ENCODE data around the gene SGMS1. TPM values are rescaled to one million over a fixed set of nuclear protein-coding genes. Genes with fewer than 3 reads are reported as not detected.

Gene SGMS1
- total and polyA plus RNA-seq, 2 experiments from 2014 or later: 15.0 to 34.7 TPM

DNA sequence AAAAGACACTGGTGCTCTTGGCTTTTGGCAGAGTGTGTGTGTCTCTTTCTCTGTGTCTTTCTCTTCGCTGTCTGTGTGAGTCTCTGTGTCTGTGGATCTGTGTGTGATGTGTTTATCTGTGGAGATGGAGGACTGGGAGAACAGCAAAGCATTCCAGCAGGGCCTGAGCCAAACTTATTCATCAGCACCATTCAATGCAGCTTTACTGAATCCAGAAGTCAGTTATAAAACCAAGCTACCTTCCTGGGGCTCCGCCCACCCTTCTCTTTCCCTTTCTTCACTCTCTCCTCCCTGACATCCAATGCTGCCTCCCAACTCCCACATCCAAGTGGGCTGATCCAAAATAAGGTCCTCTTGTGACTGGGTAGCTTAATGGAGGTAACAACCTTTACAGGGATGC lies 3.9 kb downstream of the SGMS1 start (continued):
- TF ChIP-seq, protein P1, sequence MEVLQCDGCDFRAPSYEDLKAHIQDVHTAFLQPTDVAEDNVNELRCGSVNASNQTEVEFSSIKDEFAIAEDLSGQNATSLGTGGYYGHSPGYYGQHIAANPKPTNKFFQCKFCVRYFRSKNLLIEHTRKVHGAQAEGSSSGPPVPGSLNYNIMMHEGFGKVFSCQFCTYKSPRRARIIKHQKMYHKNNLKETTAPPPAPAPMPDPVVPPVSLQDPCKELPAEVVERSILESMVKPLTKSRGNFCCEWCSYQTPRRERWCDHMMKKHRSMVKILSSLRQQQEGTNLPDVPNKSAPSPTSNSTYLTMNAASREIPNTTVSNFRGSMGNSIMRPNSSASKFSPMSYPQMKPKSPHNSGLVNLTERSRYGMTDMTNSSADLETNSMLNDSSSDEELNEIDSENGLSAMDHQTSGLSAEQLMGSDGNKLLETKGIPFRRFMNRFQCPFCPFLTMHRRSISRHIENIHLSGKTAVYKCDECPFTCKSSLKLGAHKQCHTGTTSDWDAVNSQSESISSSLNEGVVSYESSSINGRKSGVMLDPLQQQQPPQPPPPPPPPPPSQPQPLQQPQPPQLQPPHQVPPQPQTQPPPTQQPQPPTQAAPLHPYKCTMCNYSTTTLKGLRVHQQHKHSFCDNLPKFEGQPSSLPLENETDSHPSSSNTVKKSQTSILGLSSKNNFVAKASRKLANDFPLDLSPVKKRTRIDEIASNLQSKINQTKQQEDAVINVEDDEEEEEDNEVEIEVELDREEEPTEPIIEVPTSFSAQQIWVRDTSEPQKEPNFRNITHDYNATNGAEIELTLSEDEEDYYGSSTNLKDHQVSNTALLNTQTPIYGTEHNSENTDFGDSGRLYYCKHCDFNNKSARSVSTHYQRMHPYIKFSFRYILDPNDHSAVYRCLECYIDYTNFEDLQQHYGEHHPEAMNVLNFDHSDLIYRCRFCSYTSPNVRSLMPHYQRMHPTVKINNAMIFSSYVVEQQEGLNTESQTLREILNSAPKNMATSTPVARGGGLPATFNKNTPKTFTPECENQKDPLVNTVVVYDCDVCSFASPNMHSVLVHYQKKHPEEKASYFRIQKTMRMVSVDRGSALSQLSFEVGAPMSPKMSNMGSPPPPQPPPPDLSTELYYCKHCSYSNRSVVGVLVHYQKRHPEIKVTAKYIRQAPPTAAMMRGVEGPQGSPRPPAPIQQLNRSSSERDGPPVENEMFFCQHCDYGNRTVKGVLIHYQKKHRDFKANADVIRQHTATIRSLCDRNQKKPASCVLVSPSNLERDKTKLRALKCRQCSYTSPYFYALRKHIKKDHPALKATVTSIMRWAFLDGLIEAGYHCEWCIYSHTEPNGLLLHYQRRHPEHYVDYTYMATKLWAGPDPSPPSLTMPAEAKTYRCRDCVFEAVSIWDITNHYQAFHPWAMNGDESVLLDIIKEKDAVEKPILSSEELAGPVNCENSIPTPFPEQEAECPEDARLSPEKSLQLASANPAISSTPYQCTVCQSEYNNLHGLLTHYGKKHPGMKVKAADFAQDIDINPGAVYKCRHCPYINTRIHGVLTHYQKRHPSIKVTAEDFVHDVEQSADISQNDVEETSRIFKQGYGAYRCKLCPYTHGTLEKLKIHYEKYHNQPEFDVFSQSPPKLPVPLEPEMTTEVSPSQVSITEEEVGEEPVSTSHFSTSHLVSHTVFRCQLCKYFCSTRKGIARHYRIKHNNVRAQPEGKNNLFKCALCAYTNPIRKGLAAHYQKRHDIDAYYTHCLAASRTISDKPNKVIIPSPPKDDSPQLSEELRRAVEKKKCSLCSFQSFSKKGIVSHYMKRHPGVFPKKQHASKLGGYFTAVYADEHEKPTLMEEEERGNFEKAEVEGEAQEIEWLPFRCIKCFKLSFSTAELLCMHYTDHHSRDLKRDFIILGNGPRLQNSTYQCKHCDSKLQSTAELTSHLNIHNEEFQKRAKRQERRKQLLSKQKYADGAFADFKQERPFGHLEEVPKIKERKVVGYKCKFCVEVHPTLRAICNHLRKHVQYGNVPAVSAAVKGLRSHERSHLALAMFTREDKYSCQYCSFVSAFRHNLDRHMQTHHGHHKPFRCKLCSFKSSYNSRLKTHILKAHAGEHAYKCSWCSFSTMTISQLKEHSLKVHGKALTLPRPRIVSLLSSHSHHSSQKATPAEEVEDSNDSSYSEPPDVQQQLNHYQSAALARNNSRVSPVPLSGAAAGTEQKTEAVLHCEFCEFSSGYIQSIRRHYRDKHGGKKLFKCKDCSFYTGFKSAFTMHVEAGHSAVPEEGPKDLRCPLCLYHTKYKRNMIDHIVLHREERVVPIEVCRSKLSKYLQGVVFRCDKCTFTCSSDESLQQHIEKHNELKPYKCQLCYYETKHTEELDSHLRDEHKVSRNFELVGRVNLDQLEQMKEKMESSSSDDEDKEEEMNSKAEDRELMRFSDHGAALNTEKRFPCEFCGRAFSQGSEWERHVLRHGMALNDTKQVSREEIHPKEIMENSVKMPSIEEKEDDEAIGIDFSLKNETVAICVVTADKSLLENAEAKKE (CRISPR knock-in tag; IDR thresholded peaks at IDR 0.05): no peak
- TF ChIP-seq STAT1 (IDR thresholded peaks at IDR 0.05; ENCODE audit: unreplicated experiment) (no peak), EZH2 (IDR thresholded peaks at IDR 0.05; ENCODE audit: low read depth, unreplicated experiment) (no peak), EZH2phosphoT487 (IDR thresholded peaks at IDR 0.05; ENCODE audit: unreplicated experiment) (no peak), CREB1 (CRISPR knock-in tag; IDR thresholded peaks at IDR 0.05; ENCODE audit: low read depth) (no peak), ZNF331 (CRISPR knock-in tag; IDR thresholded peaks at IDR 0.05; ENCODE audit: low read depth) (no peak)
- TF ChIP-seq, protein P2, sequence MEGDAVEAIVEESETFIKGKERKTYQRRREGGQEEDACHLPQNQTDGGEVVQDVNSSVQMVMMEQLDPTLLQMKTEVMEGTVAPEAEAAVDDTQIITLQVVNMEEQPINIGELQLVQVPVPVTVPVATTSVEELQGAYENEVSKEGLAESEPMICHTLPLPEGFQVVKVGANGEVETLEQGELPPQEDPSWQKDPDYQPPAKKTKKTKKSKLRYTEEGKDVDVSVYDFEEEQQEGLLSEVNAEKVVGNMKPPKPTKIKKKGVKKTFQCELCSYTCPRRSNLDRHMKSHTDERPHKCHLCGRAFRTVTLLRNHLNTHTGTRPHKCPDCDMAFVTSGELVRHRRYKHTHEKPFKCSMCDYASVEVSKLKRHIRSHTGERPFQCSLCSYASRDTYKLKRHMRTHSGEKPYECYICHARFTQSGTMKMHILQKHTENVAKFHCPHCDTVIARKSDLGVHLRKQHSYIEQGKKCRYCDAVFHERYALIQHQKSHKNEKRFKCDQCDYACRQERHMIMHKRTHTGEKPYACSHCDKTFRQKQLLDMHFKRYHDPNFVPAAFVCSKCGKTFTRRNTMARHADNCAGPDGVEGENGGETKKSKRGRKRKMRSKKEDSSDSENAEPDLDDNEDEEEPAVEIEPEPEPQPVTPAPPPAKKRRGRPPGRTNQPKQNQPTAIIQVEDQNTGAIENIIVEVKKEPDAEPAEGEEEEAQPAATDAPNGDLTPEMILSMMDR (conservative IDR thresholded peaks at IDR 0.05; ENCODE audit: low read depth in 2 of 2): no peak
- TF ChIP-seq, protein P3, sequence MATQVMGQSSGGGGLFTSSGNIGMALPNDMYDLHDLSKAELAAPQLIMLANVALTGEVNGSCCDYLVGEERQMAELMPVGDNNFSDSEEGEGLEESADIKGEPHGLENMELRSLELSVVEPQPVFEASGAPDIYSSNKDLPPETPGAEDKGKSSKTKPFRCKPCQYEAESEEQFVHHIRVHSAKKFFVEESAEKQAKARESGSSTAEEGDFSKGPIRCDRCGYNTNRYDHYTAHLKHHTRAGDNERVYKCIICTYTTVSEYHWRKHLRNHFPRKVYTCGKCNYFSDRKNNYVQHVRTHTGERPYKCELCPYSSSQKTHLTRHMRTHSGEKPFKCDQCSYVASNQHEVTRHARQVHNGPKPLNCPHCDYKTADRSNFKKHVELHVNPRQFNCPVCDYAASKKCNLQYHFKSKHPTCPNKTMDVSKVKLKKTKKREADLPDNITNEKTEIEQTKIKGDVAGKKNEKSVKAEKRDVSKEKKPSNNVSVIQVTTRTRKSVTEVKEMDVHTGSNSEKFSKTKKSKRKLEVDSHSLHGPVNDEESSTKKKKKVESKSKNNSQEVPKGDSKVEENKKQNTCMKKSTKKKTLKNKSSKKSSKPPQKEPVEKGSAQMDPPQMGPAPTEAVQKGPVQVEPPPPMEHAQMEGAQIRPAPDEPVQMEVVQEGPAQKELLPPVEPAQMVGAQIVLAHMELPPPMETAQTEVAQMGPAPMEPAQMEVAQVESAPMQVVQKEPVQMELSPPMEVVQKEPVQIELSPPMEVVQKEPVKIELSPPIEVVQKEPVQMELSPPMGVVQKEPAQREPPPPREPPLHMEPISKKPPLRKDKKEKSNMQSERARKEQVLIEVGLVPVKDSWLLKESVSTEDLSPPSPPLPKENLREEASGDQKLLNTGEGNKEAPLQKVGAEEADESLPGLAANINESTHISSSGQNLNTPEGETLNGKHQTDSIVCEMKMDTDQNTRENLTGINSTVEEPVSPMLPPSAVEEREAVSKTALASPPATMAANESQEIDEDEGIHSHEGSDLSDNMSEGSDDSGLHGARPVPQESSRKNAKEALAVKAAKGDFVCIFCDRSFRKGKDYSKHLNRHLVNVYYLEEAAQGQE (IDR thresholded peaks at IDR 0.05; ENCODE audit: unreplicated experiment): no peak
